DOHH2 (cell line): ENCODE measurements around the gene SELPLG.

ENCODE experiments used
- EZH2phosphoT487 ChIP-seq: fragments of 200-600 bp; sonication (generic); IDR thresholded peaks from 2 replicates; pipeline ENCODE4 v1.6.1; 2017; ENCODE audit warnings: borderline replicate concordance, mild to moderate bottlenecking, antibody characterized with exemption, low read length, moderate library complexity, mixed read lengths
- TF ChIP-seq, protein P1 (sequence below): fragments of 200-600 bp; sonication (generic); IDR thresholded peaks from one replicate; pipeline ENCODE4 v1.5.1; 2014; ENCODE audit warnings: antibody characterized with exemption, mild to moderate bottlenecking, low read depth, low read length; ENCODE audit not compliant: poor library complexity, severe bottlenecking

DNA sequence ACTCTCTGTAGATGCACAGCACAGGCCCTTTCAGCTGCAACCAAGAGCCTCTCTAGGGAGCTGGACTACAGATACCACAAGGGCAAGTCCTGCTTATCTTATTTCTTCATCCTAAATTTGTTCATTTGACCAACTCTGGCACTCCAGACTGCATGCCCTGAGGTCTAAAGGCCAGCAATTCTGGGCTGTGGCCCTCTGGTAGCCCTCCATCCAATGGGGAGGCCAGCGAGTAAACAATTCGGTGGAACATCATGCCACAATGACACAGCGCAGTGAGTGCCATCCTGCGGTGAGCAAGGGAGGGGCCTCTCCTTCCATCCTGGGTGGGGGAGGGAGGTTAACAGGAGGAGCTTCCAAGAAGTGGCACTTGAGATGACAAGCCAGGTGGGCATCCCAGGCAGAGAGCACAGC, 652 bp upstream of the SELPLG start:
- TF ChIP-seq, protein P1, sequence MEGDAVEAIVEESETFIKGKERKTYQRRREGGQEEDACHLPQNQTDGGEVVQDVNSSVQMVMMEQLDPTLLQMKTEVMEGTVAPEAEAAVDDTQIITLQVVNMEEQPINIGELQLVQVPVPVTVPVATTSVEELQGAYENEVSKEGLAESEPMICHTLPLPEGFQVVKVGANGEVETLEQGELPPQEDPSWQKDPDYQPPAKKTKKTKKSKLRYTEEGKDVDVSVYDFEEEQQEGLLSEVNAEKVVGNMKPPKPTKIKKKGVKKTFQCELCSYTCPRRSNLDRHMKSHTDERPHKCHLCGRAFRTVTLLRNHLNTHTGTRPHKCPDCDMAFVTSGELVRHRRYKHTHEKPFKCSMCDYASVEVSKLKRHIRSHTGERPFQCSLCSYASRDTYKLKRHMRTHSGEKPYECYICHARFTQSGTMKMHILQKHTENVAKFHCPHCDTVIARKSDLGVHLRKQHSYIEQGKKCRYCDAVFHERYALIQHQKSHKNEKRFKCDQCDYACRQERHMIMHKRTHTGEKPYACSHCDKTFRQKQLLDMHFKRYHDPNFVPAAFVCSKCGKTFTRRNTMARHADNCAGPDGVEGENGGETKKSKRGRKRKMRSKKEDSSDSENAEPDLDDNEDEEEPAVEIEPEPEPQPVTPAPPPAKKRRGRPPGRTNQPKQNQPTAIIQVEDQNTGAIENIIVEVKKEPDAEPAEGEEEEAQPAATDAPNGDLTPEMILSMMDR: no peak
- TF ChIP-seq EZH2phosphoT487: no peak
